ENCODE results near the gene LDLRAP1. TPM values are rescaled to one million over a fixed set of nuclear protein-coding genes. Genes with fewer than 3 reads are reported as not detected.

Gene LDLRAP1
- 10 to 100 TPM; 37.8 to 56.3 TPM for total RNA-seq

DNA sequence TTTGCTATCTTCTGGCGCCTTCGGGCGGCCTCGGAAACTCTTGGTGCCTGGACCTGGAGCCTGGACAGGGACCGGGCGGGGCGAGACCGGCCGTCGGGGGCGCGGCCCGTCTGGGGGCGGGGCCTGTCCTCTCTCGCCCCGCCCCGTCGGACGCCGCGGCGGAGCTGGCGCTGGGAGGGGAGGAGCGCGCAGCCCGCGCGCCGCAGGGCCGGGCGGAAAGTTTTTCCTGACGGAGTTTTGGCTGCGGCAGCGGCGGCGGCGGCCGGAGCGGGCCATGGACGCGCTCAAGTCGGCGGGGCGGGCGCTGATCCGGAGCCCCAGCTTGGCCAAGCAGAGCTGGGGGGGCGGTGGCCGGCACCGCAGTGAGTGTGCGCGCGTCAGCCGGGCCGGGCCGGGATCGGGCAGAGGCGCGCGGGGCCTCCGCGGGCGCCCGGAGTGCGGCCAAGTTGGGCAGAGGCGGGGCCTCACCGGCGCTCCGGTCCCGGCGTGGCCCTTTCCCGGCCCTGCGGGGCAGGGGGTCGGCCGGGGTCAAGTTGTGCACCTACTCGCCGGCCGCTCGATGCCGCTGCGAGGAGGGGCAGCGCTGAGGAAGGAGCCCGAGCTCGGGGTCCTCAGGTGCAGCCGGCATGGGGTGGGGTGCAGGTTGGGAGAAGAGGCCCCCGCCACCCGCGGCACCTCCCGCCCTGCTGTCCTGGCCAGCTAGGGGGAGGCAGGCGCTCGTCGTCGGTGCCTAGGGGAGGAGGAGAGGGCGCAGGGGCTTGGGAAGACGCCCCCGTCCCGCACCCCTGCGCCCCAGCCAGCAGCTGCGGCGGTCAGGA, at the start of gene LDLRAP1:
LDLRAP1 (plus strand) TSS at position 182 of the 818 bp plus-strand sequence; CDS start at position 275, 93 bp downstream.
- Histone ChIP-seq H3K27ac (peak within 1 kb of the TSS; percentile 72 to 89), H3K9me3 (no peaks in the 10 kb centered on the region), H3K4me1 (replicated peaks) (no peaks in the 10 kb centered on the region), H3K27me3 (replicated peaks; ENCODE audit: insufficient read depth) (no peaks in the 10 kb centered on the region), H3K4me3 (peak within 1 kb of the TSS; percentile 80), H3K36me3 (no peaks in the 10 kb centered on the region)
- peak; percentile 76 for DNase-seq (ENCODE audit: low spot score)
- WGBS, result under 1% methylated on average over 65 of the region's 99 CpGs
- TF ChIP-seq, protein P1, sequence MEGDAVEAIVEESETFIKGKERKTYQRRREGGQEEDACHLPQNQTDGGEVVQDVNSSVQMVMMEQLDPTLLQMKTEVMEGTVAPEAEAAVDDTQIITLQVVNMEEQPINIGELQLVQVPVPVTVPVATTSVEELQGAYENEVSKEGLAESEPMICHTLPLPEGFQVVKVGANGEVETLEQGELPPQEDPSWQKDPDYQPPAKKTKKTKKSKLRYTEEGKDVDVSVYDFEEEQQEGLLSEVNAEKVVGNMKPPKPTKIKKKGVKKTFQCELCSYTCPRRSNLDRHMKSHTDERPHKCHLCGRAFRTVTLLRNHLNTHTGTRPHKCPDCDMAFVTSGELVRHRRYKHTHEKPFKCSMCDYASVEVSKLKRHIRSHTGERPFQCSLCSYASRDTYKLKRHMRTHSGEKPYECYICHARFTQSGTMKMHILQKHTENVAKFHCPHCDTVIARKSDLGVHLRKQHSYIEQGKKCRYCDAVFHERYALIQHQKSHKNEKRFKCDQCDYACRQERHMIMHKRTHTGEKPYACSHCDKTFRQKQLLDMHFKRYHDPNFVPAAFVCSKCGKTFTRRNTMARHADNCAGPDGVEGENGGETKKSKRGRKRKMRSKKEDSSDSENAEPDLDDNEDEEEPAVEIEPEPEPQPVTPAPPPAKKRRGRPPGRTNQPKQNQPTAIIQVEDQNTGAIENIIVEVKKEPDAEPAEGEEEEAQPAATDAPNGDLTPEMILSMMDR (IDR thresholded peaks at IDR 0.05), result peak in 1 of 4 experiments; percentile 2
- TF ChIP-seq POLR2A (IDR thresholded peaks at IDR 0.05) (peak; percentile 95), POLR2AphosphoS5 (IDR thresholded peaks at IDR 0.05) (peak; percentile 56)
- intact Hi-C loops (cut with DNase I), result loop anchor here (5.0 kb wide), 1 partner anchor 264 kb away; no protein-coding TSS in a partner anchor

DNA sequence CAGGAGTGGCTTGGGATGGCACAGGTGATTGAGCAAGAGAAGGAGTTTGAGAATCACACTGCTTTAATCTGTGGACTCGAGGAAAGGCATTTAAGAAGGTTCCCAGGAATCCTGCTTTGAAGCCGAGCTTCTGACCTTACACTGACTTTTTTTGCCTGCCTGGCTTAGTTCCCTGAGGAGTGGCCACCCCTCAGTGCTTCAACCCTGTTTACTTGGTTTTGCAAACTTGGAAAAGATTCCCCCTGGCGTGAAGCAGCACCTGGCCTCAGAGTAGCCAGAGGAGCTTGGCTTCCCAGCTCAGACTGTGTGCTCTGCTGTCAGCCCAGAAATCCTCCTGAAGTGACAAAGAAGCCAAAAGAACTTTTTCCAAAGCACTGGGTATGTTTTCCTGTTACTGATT, 48.5 kb upstream of the LDLRAP1 start:
- intact Hi-C loops (cut with DNase I), result no loop called here
- H3K9me3 ChIP-seq, result no peaks in the 10 kb centered on the region
- no peaks in the 10 kb centered on the region for H3K27me3 ChIP-seq (replicated peaks; ENCODE audit: insufficient read depth)
- no peaks in the 10 kb centered on the region for H3K4me1 ChIP-seq (replicated peaks)
- no peak for DNase-seq (ENCODE audit: low spot score)
- H3K27ac ChIP-seq, result peak overlapping the region; percentile 1 to 43
- peaks cover 4 to 5% of the 10 kb centered on the region in 2 donors for H3K36me3 ChIP-seq
- 60% methylated on average over 3 of the region's 3 CpGs for whole genome bisulfite sequencing
- TF ChIP-seq, protein P1 (IDR thresholded peaks at IDR 0.05), result no peak
- peak; percentile 4 for TF ChIP-seq POLR2AphosphoS5 (IDR thresholded peaks at IDR 0.05)
- H3K4me3 ChIP-seq, result no peak overlapping the region

- no peak overlapping the region for H3K4me3 ChIP-seq
- no peak for TF ChIP-seq POLR2A (IDR thresholded peaks at IDR 0.05)
- TF ChIP-seq POLR2AphosphoS5 (IDR thresholded peaks at IDR 0.05), result no peak
- TF ChIP-seq, protein P1 (IDR thresholded peaks at IDR 0.05), result no peak
- no peaks in the 10 kb centered on the region for H3K9me3 ChIP-seq
- peak; percentile 41 for DNase-seq (ENCODE audit: low spot score)
- no peaks in the 10 kb centered on the region for H3K36me3 ChIP-seq
- WGBS, result 67% methylated on average over 1 of the region's 1 CpG
- peaks cover 6% of the 10 kb centered on the region for H3K4me1 ChIP-seq (replicated peaks)
- no peaks in the 10 kb centered on the region for H3K27me3 ChIP-seq (replicated peaks; ENCODE audit: insufficient read depth)
- H3K27ac ChIP-seq, result peak overlapping the region; percentile 20 to 29
- intact Hi-C loops (cut with DNase I), result no loop called here
Measured at GRCh38 chr1:25500694-25501093, 42.7 kb upstream of the LDLRAP1 start.

GRCh38 chr1:25501235-25502058, 42.0 kb upstream of the LDLRAP1 start:
- H3K4me3 ChIP-seq, result no peak overlapping the region
- no peaks in the 10 kb centered on the region for H3K9me3 ChIP-seq
- peaks cover 6% of the 10 kb centered on the region for H3K4me1 ChIP-seq (replicated peaks)
- H3K36me3 ChIP-seq, result no peaks in the 10 kb centered on the region
- DNase-seq (ENCODE audit: low spot score), result peak; percentile 47
- no peaks in the 10 kb centered on the region for H3K27me3 ChIP-seq (replicated peaks; ENCODE audit: insufficient read depth)
- intact Hi-C loops (cut with DNase I), result no loop called here
- TF ChIP-seq POLR2A (IDR thresholded peaks at IDR 0.05) (no peak), POLR2AphosphoS5 (IDR thresholded peaks at IDR 0.05) (peak; percentile 72)
- H3K27ac ChIP-seq, result peak overlapping the region; percentile 57 to 64
- WGBS, result 49% methylated on average over 7 of the region's 7 CpGs

DNA sequence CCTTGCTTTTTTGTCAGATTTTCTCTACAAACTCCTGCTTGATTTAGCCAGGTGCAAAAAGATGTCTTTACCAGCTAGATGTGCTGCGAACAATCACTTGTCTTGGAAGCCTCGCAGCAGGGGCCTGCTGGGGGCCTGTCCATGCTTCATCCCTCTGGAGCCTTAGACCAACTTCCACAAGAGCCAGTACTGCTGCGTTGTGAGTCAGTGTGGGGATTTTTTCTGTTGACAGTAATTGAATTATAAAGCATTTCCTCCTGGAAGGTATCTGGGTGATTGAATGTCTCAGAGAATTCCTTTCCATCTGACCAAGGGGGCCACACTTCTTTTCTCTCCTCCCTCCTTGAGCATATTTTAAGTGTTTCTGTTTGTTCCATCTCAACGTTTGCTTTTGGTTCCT, 40.4 kb upstream of the LDLRAP1 start:
- intact Hi-C loops (cut with DNase I), result no loop called here
- Histone ChIP-seq H3K4me3 (no peak overlapping the region), H3K9me3 (no peaks in the 10 kb centered on the region), H3K27me3 (replicated peaks; ENCODE audit: insufficient read depth) (no peaks in the 10 kb centered on the region), H3K4me1 (replicated peaks) (peaks cover 6% of the 10 kb centered on the region), H3K27ac (peak overlapping the region in 1 of 2 donors; percentile 4), H3K36me3 (no peaks in the 10 kb centered on the region)
- WGBS, result 70% methylated on average over 4 of the region's 4 CpGs
- TF ChIP-seq POLR2A (IDR thresholded peaks at IDR 0.05) (no peak), POLR2AphosphoS5 (IDR thresholded peaks at IDR 0.05) (no peak)
- TF ChIP-seq, protein P1 (IDR thresholded peaks at IDR 0.05), result no peak
- no peak for DNase-seq (ENCODE audit: low spot score)

Measured in prostate gland (tissue), 2 donors.